NCI-H69 (cell line): ENCODE data around the gene PALLD.

Source experiments
- DNase-seq: peaks from one replicate; lab custom pipeline; 2025; lab: John Stamatoyannopoulos, UW

Gene PALLD

DNA sequence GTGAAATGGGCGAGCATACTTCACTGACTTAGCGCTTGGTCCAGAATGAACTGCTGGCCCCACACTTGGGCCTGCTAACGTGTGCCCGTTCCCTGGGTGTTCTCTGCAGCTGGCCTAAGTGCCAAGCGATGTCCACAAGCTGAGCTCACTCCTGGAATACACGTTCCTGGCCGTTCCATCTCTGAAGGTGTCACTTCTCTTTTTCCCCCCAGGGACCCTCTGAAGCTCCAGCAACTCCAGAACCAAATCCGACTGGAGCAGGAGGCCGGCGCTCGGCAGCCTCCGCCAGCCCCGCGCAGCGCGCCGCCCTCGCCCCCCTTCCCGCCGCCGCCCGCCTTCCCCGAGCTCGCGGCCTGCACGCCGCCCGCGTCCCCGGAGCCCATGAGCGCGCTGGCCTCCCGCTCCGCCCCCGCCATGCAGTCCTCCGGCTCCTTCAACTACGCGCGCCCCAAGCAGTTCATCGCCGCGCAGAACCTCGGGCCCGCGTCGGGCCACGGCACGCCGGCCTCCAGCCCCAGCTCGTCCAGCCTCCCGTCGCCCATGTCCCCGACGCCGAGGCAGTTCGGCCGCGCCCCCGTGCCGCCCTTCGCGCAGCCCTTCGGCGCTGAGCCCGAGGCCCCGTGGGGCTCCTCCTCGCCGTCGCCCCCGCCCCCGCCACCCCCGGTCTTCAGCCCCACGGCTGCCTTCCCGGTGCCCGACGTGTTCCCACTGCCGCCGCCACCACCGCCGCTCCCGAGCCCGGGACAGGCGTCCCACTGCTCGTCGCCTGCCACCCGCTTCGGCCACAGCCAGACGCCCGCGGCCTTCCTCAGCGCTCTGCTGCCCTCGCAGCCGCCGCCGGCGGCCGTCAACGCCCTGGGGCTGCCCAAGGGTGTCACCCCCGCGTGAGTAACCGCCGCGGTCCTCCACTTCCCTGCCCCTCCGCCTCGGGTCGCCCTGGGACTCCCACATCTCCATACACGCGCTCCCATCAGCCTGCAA is 380.9 kb downstream of the PALLD start:
- no peak for DNase-seq

- no peak for DNase-seq
Observed at GRCh38 chr4:168878623-168879022, 381.8 kb downstream of the PALLD start.

- no peak for DNase-seq
Observed at GRCh38 chr4:168879188-168879587, 382.3 kb downstream of the PALLD start.

GRCh38 chr4:168880072-168880675 is 383.3 kb downstream of the PALLD start:
- DNase-seq: no peak

GRCh38 chr4:168880811-168881595 is 384.2 kb downstream of the PALLD start:
- DNase-seq: no peak

DNA sequence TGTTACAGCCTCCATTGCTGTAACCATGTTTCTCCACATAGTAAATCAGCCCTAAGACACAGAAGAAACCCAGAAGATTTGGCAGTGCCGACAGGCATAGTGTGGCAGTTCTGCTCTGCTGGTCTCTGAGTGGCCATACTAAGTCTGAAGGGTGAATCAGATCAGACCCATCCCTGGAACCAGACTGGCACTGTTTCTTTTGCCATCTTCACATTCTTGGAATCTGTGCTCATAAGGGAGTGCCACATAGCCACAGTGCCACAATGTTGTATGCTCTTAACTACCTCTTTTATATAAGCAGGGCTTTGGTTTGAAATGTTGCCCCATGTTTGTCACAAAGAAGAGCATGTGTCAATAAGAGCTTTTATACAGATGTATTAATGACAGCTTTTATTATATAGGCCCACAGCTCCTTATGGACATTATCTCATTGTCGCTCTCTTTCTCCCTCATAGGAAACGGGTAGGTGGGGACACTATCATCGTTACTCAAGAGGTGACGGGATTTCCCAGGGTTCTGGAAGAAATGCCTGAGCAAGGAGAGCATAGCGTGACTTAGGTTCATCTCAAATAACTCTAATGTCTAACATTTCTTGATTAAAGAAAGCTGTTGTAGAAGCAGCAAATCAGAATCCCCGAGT is 385.0 kb downstream of the PALLD start:
- DNase-seq: no peak

DNA sequence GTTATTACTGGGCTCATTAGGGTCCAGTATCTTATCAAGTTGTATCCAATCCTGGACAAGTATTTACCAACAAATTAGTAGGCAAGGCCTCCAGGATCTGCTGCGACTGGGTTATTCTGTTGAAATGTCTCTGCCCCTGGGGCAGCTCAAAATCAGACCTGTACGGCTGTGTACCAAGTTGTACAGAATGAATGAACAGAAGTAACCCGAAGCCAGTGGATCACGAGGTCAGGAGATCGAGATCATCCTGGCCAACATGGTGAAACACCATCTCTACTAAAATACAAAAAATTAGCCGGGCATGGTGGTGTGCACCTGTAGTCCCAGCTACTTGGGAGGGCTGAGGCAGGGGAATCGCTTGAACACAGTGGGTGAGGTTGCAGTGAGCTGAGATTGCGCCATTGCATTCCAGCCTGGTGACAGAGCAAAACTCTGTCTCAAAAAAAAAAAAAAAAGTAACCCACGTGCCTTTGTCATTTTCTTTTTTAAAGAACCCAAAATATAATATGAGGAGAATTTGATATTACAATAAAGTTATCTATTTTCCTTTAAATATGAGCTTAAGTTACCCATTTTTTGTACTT is 385.9 kb downstream of the PALLD start:
- DNase-seq: no peak

- DNase-seq: no peak
Observed at GRCh38 chr4:168883513-168883912, 386.7 kb downstream of the PALLD start.

DNA sequence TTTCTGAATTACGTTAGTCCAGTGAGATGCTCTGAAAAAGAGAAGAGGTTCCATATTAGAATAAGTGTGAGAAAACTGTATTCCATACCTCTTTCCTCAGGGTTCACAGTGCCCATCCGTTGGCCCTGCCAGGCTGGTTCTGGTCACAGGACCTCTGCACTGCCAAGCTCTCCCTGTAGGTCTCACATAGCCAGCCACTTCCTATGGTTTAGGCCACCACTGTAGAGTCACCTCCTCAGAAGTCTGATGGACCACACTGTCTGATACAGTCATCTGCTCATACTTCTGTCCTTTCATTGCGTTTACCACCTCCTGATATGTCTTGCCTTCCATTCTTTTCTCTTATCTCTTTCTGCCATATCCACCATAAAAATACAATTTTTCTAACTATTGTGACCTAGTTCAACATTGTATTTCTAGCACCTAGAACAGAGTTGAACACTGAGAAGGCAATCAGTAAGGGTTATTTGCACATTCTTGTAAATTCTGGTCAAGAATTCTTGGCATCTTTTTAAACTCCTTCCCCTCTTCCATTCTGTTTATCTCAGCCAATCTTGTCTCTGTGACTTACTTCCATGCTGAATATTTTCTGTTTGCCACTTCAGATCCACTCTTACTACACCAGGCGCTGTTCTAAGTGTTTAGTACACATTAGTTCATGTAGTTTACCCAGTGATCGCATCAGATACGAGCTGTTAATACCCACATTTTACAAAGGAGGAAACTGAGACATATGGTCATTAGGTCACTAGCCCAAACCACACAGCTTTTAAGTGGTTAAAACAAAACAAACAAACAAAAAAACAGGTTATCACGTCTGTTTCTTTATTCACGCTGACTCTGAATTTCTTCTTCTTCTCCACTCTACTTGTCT is 387.6 kb downstream of the PALLD start:
- no peak for DNase-seq

GRCh38 chr4:168885400-168885799 is 388.5 kb downstream of the PALLD start:
- no peak for DNase-seq

DNA sequence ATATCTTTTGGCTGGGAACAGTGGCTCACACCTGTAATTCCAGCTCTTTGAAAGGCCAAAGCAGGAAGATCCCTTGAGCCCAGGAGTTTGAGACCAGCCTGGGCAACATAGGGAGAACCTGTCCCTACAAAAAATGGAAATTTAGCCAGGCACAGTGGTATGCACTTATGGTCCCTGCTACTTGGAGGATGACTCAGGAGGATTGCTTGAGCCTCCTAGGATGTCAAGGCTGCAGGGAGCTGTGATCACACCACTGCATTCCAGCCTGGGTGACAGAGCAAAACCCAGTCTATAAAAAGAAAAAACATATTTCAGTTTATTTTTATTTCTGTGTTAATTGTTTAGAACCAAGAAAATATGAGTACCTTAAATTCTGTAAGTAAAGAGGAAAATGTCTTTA is 389.5 kb downstream of the PALLD start:
- no peak for DNase-seq

- no peak for DNase-seq
Observed at GRCh38 chr4:168887809-168888208, 391.0 kb downstream of the PALLD start.

- peak; percentile 62 for DNase-seq
Observed at GRCh38 chr4:168888715-168889215, 391.9 kb downstream of the PALLD start.

DNA sequence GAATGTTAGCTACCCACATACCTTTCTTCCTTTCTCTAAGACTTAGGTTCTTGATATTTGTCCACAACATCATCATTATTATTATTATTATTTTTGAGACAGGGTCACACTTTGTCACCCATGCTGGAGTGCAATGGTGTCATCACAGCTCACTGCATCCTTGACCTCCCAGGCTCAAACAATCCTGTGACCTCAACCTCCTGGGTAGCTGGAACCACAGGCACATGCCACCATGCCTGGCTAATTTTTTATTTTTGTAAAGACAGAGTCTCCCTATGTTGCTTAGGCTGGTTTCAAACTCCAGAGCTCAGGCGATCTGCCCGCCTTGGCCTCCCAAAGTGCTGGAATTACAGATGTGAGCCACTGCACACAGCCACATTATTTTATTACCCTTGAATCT is 394.2 kb downstream of the PALLD start:
- no peak for DNase-seq

DNA sequence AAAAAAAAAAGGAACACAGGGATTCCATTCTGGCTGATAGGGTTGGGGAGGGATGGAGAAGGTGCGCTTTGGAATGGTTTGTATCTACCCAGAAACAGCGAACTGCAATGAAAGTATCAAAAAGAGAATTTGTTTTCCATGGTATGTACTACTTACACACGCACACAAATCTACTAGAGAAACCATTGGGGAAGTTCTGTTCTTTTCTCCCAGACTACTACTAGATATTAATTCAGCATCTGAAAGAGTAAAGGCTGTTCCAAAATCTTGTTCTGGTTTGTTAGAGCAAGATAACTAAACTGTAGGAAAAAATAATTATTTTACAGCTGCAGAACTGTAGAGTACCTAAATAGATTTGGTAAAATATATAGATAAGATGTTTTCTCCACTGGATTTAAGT is 394.8 kb downstream of the PALLD start:
- DNase-seq: no peak

GRCh38 chr4:168892475-168892874 is 395.6 kb downstream of the PALLD start:
- no peak for DNase-seq

- no peak for DNase-seq
Observed at GRCh38 chr4:168893205-168893604, 396.4 kb downstream of the PALLD start.

GRCh38 chr4:168893807-168894206 is 397.0 kb downstream of the PALLD start:
- DNase-seq: no peak

DNA sequence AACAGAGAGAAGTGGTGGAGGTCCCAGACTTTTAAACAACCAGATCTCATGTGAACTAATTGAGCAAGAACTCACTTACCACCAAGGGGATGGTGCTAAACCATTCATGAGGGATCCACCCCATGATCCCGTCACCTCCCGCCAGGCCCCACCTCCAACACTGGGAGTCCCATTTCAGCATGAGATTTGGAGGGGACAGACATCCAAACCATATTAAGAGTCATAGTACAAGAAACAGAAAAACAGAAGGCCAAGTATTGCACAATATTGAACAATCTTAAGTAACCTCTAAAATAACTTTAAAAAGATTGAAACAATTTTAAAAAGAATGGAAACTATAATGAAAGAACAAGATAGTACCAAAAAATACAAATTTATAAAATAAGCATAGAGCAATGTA is 403.2 kb downstream of the PALLD start:
- no peak for DNase-seq

DNA sequence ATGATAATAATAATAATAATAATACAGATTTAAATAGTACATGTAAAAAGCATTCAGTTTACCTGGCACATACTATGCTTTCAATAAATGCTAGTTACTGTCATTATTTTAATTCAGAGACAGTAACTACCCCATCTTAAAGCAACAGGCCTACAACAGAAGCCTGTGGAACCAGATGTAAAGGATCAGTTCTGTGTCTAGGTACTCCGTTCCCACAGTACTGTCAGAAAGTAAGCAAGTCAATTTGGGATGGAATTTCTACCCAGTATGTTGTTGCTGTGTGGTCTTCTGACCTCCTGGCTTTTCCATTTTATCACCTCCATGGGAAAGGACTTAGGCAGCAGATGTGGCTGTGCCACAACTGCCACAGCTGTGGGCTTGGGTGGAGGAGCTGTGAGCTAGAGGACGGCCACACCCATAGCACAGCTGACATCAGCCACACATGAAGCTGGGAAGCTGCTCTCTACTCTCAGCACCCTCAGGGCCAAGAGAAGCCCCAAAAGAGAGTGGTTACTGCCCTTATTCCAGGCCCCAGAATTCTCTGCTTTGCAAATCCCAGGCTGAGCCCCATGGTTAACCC is 410.4 kb downstream of the PALLD start:
- DNase-seq: no peak
